ENCODE results near the gene LGR4. TPM values are rescaled to one million over a fixed set of nuclear protein-coding genes. Genes with fewer than 3 reads are reported as not detected.
"Not testable (repeated sequence)": the region's sequence is repeated elsewhere in the genome, so short reads cannot be mapped to it uniquely, and the experiment has no call there.

Gene LGR4
- polyA plus RNA-seq, 6 donors from 2014 or later = 0.54 to 2.6 (median 1.2) TPM; not detected in 1

DNA sequence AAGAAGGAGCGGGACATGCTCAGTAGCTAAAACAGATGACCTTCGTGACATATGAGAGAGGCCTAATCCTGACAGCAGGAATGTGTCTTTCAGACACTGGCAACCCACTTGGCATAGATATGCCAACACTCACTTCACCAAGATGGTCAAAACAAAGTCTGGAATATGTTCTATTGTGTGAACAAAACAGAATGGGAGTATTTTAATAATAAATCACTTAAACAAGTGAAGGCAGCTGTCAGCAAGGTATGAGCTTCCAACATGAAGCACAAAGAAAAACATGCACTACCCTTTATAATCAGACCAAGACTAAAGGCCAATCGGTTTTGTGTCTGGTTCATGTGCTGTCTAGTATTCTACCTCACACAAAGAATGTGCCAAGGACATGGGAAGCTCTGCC lies 132.6 kb downstream of the LGR4 start:
- Mint-ChIP-seq H3K36me3 (peaks cover 0 to 8% of the 10 kb centered on the region in 2 donors), H3K27ac (no peak overlapping the region), H3K27me3 (no peaks in the 10 kb centered on the region), H3K4me1 (no peaks in the 10 kb centered on the region), H3K4me3 (no peak overlapping the region), H3K9me3 (peaks cover 0 to under 1% (median 0%) of the 10 kb centered on the region in 7 donors)
- DNase-seq (no peak), ATAC-seq (ENCODE audit: low read depth in 2 of 2) (no peak)

DNA sequence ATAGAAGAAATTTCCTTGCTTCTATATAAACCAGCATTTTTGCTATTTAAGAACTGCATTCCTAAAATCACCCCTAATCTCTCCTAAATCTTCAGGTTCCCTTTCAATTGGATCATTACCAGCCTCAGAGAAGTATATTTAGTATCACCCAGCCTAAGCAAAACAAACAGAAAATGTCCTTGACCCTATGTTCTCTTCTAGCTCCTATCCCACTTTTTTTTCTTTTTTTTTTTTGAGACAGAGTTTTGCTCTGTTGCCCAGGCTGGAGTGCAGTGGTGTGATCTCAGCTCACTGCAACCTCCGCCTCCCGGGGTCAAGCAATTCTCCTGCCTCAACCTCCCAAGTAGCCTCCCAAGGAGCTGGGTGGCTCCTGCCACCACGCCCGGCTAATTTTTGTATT lies 137.8 kb downstream of the LGR4 start:
- DNase-seq; H3K36me3 Mint-ChIP-seq; ATAC-seq (ENCODE audit: low read depth in 2 of 2); H3K27ac Mint-ChIP-seq; H3K4me3 Mint-ChIP-seq; H3K4me1 Mint-ChIP-seq; H3K9me3 Mint-ChIP-seq; H3K27me3 Mint-ChIP-seq: not testable (repeated sequence)

DNA sequence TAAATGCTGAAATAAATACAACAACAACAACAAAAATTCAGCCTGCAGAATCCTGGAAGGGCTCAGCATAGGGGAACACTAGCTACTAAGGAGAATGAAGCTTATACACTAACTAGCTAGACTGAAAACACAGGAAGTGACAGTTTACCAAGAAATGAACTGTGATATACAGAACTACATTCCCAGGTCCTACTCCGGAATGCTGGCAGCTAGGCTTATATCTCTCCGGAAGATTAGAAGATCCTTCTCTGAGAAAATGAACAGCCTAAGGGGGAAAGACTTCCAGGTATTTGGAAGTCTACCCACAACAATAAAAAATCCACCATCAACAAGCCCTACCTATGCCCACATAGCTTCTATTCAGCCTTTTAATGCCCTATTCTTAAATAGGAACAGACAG lies 140.6 kb downstream of the LGR4 start:
- H3K9me3 Mint-ChIP-seq = peaks cover 0 to 2% (median 0%) of the 10 kb centered on the region in 7 donors
- no peak overlapping the region for H3K27ac Mint-ChIP-seq
- no peak for DNase-seq
- H3K36me3 Mint-ChIP-seq = peaks cover 0 to 8% of the 10 kb centered on the region in 2 donors
- H3K4me3 Mint-ChIP-seq = no peak overlapping the region
- peaks cover 0 to 5% (median 0%) of the 10 kb centered on the region in 3 donors for H3K4me1 Mint-ChIP-seq
- H3K27me3 Mint-ChIP-seq = no peaks in the 10 kb centered on the region
- ATAC-seq (ENCODE audit: low read depth in 2 of 2) = no peak

DNA sequence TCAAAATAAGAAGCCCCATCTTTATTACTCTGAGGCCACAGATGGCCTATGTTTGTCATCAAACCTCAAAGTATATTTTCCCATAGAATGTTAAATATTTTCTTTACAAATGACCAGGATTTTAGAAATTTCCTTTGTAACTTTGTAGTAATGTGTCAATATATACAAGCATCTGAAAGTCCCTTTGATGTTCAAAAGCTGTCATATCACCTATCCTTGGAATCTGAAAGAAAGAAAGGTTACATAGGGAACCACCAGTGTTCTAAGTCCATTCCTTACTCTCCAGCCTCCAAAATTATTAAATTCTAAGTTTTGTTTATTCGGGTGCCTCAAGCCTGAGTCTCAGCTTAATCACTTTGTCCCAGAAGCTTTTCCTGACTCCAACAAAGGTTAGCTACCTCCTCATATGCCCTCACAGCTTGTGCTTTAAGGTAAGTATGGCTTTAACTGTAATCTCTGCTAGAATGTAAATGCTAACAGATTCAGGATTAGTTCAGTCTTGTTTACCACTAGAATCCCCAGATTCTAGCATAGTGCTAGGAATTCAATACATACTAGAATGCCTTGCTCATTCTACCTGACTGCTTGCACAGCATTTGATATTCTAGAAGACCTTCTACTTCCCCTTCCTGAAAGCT lies 141.8 kb downstream of the LGR4 start:
- H3K9me3 Mint-ChIP-seq = peaks cover 0 to 11% (median 6%) of the 10 kb centered on the region in 7 donors
- DNase-seq = no peak
- H3K27me3 Mint-ChIP-seq = no peaks in the 10 kb centered on the region

GRCh38 chr11:27329867-27330632 lies 142.5 kb downstream of the LGR4 start:
- no peak overlapping the region for H3K27ac Mint-ChIP-seq
- H3K4me3 Mint-ChIP-seq = no peak overlapping the region
- ATAC-seq (ENCODE audit: low read depth in 2 of 2) (no peak), DNase-seq (no peak)
- H3K36me3 Mint-ChIP-seq = no peaks in the 10 kb centered on the region
- peaks cover 0 to 5% (median 0%) of the 10 kb centered on the region in 3 donors for H3K4me1 Mint-ChIP-seq
- H3K27me3 Mint-ChIP-seq = no peaks in the 10 kb centered on the region
- peaks cover 0 to 16% (median 6%) of the 10 kb centered on the region in 7 donors for H3K9me3 Mint-ChIP-seq

More for the DNA sequence above, 141.8 kb downstream of the LGR4 start:
- Mint-ChIP-seq H3K4me3 (no peak overlapping the region), H3K4me1 (peaks cover 0 to 5% (median 0%) of the 10 kb centered on the region in 3 donors), H3K36me3 (peaks cover 0 to under 1% of the 10 kb centered on the region in 2 donors), H3K27ac (no peak overlapping the region)
- ATAC-seq (ENCODE audit: low read depth in 2 of 2) = no peak

- H3K36me3 Mint-ChIP-seq = no peaks in the 10 kb centered on the region
- H3K4me3 Mint-ChIP-seq = no peak overlapping the region
- H3K27me3 Mint-ChIP-seq = no peaks in the 10 kb centered on the region
- no peak for ATAC-seq (ENCODE audit: low read depth in 2 of 2)
- no peak for DNase-seq
- H3K4me1 Mint-ChIP-seq = peaks cover 0 to 5% (median 0%) of the 10 kb centered on the region in 3 donors
- H3K27ac Mint-ChIP-seq = no peak overlapping the region
- H3K9me3 Mint-ChIP-seq = peaks cover 0 to 16% (median 6%) of the 10 kb centered on the region in 7 donors
Observed at GRCh38 chr11:27328614-27329013, 144.0 kb downstream of the LGR4 start.

DNA sequence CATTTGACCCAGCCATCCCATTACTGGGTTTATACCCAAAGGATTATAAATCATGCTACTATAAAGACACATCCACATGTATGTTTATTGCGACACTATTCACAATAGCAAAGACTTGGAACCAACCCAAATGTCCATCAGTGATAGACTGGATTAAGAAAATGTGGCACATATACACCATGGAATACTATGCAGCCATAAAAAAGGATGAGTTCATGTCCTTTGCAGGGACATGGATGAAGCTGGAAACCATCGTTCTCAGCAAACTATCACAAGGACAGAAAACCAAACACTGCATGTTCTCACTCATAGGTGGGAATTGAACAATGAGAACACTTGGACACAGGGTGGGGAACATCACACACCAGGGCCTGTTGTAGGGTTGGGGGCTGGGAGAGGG lies 145.5 kb downstream of the LGR4 start:
- not testable (repeated sequence) for H3K27me3 Mint-ChIP-seq; H3K4me1 Mint-ChIP-seq; DNase-seq; H3K27ac Mint-ChIP-seq; H3K36me3 Mint-ChIP-seq; ATAC-seq (ENCODE audit: low read depth in 2 of 2); H3K4me3 Mint-ChIP-seq
- H3K9me3 Mint-ChIP-seq = peaks cover 0 to 16% (median 6%) of the 10 kb centered on the region in 7 donors

GRCh38 chr11:27322196-27322595 lies 150.4 kb downstream of the LGR4 start:
- H3K36me3 Mint-ChIP-seq; DNase-seq; H3K4me3 Mint-ChIP-seq; H3K4me1 Mint-ChIP-seq; H3K27me3 Mint-ChIP-seq; ATAC-seq (ENCODE audit: low read depth in 2 of 2): not testable (repeated sequence)
- peaks cover 0 to 16% (median 6%) of the 10 kb centered on the region in 7 donors for H3K9me3 Mint-ChIP-seq
- peak overlapping the region in 1 of 6 donors; percentile 34 for H3K27ac Mint-ChIP-seq

GRCh38 chr11:27321340-27321739 lies 151.2 kb downstream of the LGR4 start:
- not testable (repeated sequence) for H3K27me3 Mint-ChIP-seq; H3K4me3 Mint-ChIP-seq; H3K36me3 Mint-ChIP-seq; H3K4me1 Mint-ChIP-seq; ATAC-seq (ENCODE audit: low read depth in 2 of 2); DNase-seq; H3K27ac Mint-ChIP-seq
- peaks cover 0 to 11% (median 3%) of the 10 kb centered on the region in 7 donors for H3K9me3 Mint-ChIP-seq

DNA sequence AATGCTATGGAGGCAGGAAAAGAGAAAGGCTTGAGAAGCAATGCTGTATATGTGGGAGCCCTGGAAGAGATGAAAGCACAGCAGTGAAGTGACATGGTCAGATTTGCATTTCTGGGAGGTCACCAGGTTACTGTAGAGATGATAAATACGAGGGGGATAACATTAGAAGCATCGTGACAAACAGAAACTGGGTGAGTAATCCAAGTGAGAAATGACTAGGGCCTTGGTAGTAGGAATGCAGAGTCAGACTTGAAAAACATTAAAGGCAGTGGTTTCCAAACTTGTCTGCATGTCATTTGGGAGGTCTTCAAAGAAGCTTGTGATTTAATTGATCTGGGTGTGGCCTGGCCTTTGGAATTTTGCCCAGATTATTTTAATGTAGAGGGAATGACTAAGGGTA lies 153.5 kb downstream of the LGR4 start:
- no peak overlapping the region for H3K27ac Mint-ChIP-seq
- no peaks in the 10 kb centered on the region for H3K4me1 Mint-ChIP-seq
- peaks cover 0 to 3% (median 0%) of the 10 kb centered on the region in 7 donors for H3K9me3 Mint-ChIP-seq
- DNase-seq = no peak
- H3K4me3 Mint-ChIP-seq = no peak overlapping the region
- H3K27me3 Mint-ChIP-seq = no peaks in the 10 kb centered on the region
- no peaks in the 10 kb centered on the region for H3K36me3 Mint-ChIP-seq
- no peak for ATAC-seq (ENCODE audit: low read depth in 2 of 2)

DNA sequence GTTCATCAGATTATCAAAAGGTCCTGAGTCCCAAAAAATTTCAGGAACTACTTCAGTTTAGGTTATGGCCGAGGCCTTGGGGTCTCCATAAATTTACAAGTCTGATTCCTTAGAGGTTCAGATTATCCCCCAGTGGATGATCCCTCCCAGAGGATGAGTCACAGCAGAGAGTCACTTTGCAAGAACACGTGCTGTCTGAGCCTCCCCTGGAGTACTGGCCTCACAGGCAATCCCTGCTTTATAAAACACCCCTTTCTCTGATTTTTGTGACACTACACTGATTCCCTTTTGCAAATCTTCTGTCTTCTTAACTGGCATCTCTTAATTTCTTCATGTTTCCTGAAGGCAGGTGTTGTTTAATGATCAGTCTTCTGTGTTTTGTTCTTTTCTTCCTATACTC lies 154.8 kb downstream of the LGR4 start:
- Mint-ChIP-seq H3K27me3 (no peaks in the 10 kb centered on the region), H3K9me3 (peaks cover 0 to 3% (median 0%) of the 10 kb centered on the region in 7 donors), H3K36me3 (no peaks in the 10 kb centered on the region), H3K4me3 (no peak overlapping the region), H3K27ac (no peak overlapping the region), H3K4me1 (no peaks in the 10 kb centered on the region)
- DNase-seq (no peak), ATAC-seq (ENCODE audit: low read depth in 2 of 2) (no peak)

All from naive B cell (primary cell).